Measurements from ENCODE around the gene TRIM67. TPM values are rescaled to one million over a fixed set of nuclear protein-coding genes. Genes with fewer than 3 reads are reported as not detected.

Gene TRIM67
- total and polyA plus RNA-seq, 9 of the 15 experiments (the other 6 are each of a cell fraction or from before 2014, with no cell fraction given): 0.04 to 0.60 (median 0.31) TPM

GRCh38 chr1:231211005-231211857 lies 49.4 kb downstream of the TRIM67 start (continued):
- peak; percentile 26 for TF ChIP-seq SMAD1 (IDR thresholded peaks at IDR 0.05; ENCODE audit: low read depth, low read length, partially characterized antibody)
- peak in 1 of 2 experiments; percentile 56 for TF ChIP-seq AFF1 (IDR thresholded peaks at IDR 0.05; ENCODE audit: low read depth in 1 of 2, partially characterized antibody in 2 of 2)
- TF ChIP-seq ZFP36 (IDR thresholded peaks at IDR 0.05; ENCODE audit: low read depth, low read length, partially characterized antibody): peak; percentile 5
- peak; percentile 60 for TF ChIP-seq L3MBTL2 (IDR thresholded peaks at IDR 0.05)
- TF ChIP-seq MTA3 (IDR thresholded peaks at IDR 0.05; ENCODE audit: borderline replicate concordance): peak; percentile 72; the same call in 1 of the 2 replicates
- TF ChIP-seq DMBX1 (CRISPR knock-in tag; IDR thresholded peaks at IDR 0.05; ENCODE audit: borderline replicate concordance): no peak
- TF ChIP-seq, protein P1, sequence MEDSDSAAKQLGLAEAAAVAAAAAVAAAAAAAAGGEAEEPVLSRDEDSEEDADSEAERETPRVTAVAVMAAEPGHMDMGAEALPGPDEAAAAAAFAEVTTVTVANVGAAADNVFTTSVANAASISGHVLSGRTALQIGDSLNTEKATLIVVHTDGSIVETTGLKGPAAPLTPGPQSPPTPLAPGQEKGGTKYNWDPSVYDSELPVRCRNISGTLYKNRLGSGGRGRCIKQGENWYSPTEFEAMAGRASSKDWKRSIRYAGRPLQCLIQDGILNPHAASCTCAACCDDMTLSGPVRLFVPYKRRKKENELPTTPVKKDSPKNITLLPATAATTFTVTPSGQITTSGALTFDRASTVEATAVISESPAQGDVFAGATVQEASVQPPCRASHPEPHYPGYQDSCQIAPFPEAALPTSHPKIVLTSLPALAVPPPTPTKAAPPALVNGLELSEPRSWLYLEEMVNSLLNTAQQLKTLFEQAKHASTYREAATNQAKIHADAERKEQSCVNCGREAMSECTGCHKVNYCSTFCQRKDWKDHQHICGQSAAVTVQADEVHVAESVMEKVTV (CRISPR knock-in tag; IDR thresholded peaks at IDR 0.05): peak; percentile 95
- peak; percentile 57; the same call in 1 of the 2 replicates for TF ChIP-seq GABPB1 (CRISPR knock-in tag; IDR thresholded peaks at IDR 0.05)
- TF ChIP-seq, protein P2, sequence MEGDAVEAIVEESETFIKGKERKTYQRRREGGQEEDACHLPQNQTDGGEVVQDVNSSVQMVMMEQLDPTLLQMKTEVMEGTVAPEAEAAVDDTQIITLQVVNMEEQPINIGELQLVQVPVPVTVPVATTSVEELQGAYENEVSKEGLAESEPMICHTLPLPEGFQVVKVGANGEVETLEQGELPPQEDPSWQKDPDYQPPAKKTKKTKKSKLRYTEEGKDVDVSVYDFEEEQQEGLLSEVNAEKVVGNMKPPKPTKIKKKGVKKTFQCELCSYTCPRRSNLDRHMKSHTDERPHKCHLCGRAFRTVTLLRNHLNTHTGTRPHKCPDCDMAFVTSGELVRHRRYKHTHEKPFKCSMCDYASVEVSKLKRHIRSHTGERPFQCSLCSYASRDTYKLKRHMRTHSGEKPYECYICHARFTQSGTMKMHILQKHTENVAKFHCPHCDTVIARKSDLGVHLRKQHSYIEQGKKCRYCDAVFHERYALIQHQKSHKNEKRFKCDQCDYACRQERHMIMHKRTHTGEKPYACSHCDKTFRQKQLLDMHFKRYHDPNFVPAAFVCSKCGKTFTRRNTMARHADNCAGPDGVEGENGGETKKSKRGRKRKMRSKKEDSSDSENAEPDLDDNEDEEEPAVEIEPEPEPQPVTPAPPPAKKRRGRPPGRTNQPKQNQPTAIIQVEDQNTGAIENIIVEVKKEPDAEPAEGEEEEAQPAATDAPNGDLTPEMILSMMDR (IDR thresholded peaks at IDR 0.05 in 2 of 3, conservative IDR thresholded peaks at IDR 0.05 in 1 of 3; ENCODE audit: insufficient read depth in 2 of 3, low read depth in 1 of 3, low read length in 3 of 3): peak; percentile 94 to 98 (median 98)
- peak; percentile 74; the same call in 1 of the 2 replicates for TF ChIP-seq ESRRA (IDR thresholded peaks at IDR 0.05; ENCODE audit: borderline replicate concordance, low read depth)

Measured in K562 (cell line).